Measurements from ENCODE around the gene AFM. TPM values are rescaled to one million over a fixed set of nuclear protein-coding genes. Genes with fewer than 3 reads are reported as not detected.

AFM gene
- total and polyA plus RNA-seq, 2 experiments from 2014 or later = 52.7 to 78.4 TPM

GRCh38 chr4:73486497-73486896, 5.0 kb downstream of the AFM start:
- no peak overlapping the region for H3K4me3 ChIP-seq
- no peaks in the 10 kb centered on the region for H3K27me3 ChIP-seq
- no peaks in the 10 kb centered on the region for H3K9me2 ChIP-seq (replicated peaks; ENCODE audit: insufficient read depth)
- H3K4me2 ChIP-seq = peak overlapping the region; percentile 27
- no peaks in the 10 kb centered on the region for H4K20me1 ChIP-seq (ENCODE audit: insufficient read depth, poor library complexity, severe bottlenecking)
- no peak overlapping the region for H2AFZ ChIP-seq
- no peak overlapping the region for H3K27ac ChIP-seq
- TF ChIP-seq EZH2 (IDR thresholded peaks at IDR 0.05; ENCODE audit: borderline replicate concordance) = no peak
- no peak for TF ChIP-seq CTCF (IDR thresholded peaks at IDR 0.05; ENCODE audit: poor library complexity)
- no peak for TF ChIP-seq EZH2phosphoT487 (IDR thresholded peaks at IDR 0.05; ENCODE audit: low read depth, severe bottlenecking, unreplicated experiment)
- no peaks in the 10 kb centered on the region for H3K79me2 ChIP-seq
- H3K4me1 ChIP-seq (ENCODE audit: insufficient read depth) = peaks cover 12% of the 10 kb centered on the region
- no peaks in the 10 kb centered on the region for H3K9me3 ChIP-seq (ENCODE audit: low read depth)
- no peaks in the 10 kb centered on the region for H3K36me3 ChIP-seq (replicated peaks; ENCODE audit: insufficient read depth, low read depth)
- DNase-seq (ENCODE audit: low spot score) = no peak
- WGBS (ENCODE audit: low lambda C conversion rate, missing lambda C conversion rate) = 10% methylated on average over 1 of the region's 1 CpG

- H3K79me2 ChIP-seq = no peaks in the 10 kb centered on the region
- H3K27ac ChIP-seq = no peak overlapping the region
- H3K9me2 ChIP-seq (replicated peaks; ENCODE audit: insufficient read depth) = no peaks in the 10 kb centered on the region
- no peaks in the 10 kb centered on the region for H3K27me3 ChIP-seq
- no peaks in the 10 kb centered on the region for H3K9me3 ChIP-seq (ENCODE audit: low read depth)
- H3K4me1 ChIP-seq (ENCODE audit: insufficient read depth) = peaks cover 12% of the 10 kb centered on the region
- no peak overlapping the region for H2AFZ ChIP-seq
- TF ChIP-seq EZH2phosphoT487 (IDR thresholded peaks at IDR 0.05; ENCODE audit: low read depth, severe bottlenecking, unreplicated experiment) = no peak
- no peak for TF ChIP-seq CTCF (IDR thresholded peaks at IDR 0.05; ENCODE audit: poor library complexity)
- no peak for TF ChIP-seq EZH2 (IDR thresholded peaks at IDR 0.05; ENCODE audit: borderline replicate concordance)
- H4K20me1 ChIP-seq (ENCODE audit: insufficient read depth, poor library complexity, severe bottlenecking) = no peaks in the 10 kb centered on the region
- H3K4me3 ChIP-seq = no peak overlapping the region
- no peak for DNase-seq (ENCODE audit: low spot score)
- H3K4me2 ChIP-seq = peak overlapping the region; percentile 27
- WGBS (ENCODE audit: low lambda C conversion rate, missing lambda C conversion rate) = 91% methylated on average over 1 of the region's 1 CpG
- no peaks in the 10 kb centered on the region for H3K36me3 ChIP-seq (replicated peaks; ENCODE audit: insufficient read depth, low read depth)
Measured at GRCh38 chr4:73487233-73487632, 5.7 kb downstream of the AFM start.

- H3K36me3 ChIP-seq (replicated peaks; ENCODE audit: insufficient read depth, low read depth) = no peaks in the 10 kb centered on the region
Measured at GRCh38 chr4:73499996-73500765, 18.6 kb downstream of the AFM start.

More at GRCh38 chr4:73499996-73500765, 18.6 kb downstream of the AFM start:
- H2AFZ ChIP-seq = peak overlapping the region; percentile 7
- peak overlapping the region; percentile 45 for H3K27ac ChIP-seq
- H3K4me3 ChIP-seq = no peak overlapping the region
- H3K9me2 ChIP-seq (replicated peaks; ENCODE audit: insufficient read depth) = no peaks in the 10 kb centered on the region
- TF ChIP-seq EZH2 (IDR thresholded peaks at IDR 0.05; ENCODE audit: borderline replicate concordance) (no peak), EZH2phosphoT487 (IDR thresholded peaks at IDR 0.05; ENCODE audit: low read depth, severe bottlenecking, unreplicated experiment) (no peak), CTCF (IDR thresholded peaks at IDR 0.05; ENCODE audit: poor library complexity) (no peak)
- no peaks in the 10 kb centered on the region for H3K79me2 ChIP-seq
- DNase-seq (ENCODE audit: low spot score) = peak; percentile 25
- WGBS (ENCODE audit: low lambda C conversion rate, missing lambda C conversion rate) = 56% methylated on average over 4 of the region's 4 CpGs
- peaks cover 14% of the 10 kb centered on the region for H3K4me1 ChIP-seq (ENCODE audit: insufficient read depth)
- H3K9me3 ChIP-seq (ENCODE audit: low read depth) = no peaks in the 10 kb centered on the region
- no peaks in the 10 kb centered on the region for H4K20me1 ChIP-seq (ENCODE audit: insufficient read depth, poor library complexity, severe bottlenecking)
- no peaks in the 10 kb centered on the region for H3K27me3 ChIP-seq
- peak overlapping the region; percentile 55 for H3K4me2 ChIP-seq
